AG04450 (cell line): ENCODE data around the gene HLA-E. TPM values are rescaled to one million over a fixed set of nuclear protein-coding genes. Genes with fewer than 3 reads are reported as not detected.
"Not testable (repeated sequence)": the region's sequence is repeated elsewhere in the genome, so short reads cannot be mapped to it uniquely, and the experiment has no call there.

ENCODE experiments used
- CTCF ChIA-PET: fragments of 300-600, 350-600 bp; formaldehyde crosslinking; extraction: SDS; loops from one replicate; lab custom pipeline; 2022; ENCODE audit warnings: antibody characterized with exemption, inconsistent platforms; lab: Charles Lee
- POLR2A ChIA-PET: fragments of 350-600 bp; formaldehyde crosslinking; extraction: SDS; loops from one replicate; lab custom pipeline; 2021; ENCODE audit warnings: antibody characterized with exemption, inconsistent platforms; lab: Yijun Ruan, JAX
- DNase-seq: peaks from one replicate; pipeline ENCODE4 v3.0.0-alpha.2; 2011; ENCODE audit warnings: low read depth, low spot score
- H3K27ac ChIP-seq: one replicate; pipeline ENCODE4 v1.5.1; 2012; ENCODE audit warnings: low read depth, low read length, control low read depth
- H3K27me3 ChIP-seq: one replicate; pipeline ENCODE4 v1.6.0; 2012; ENCODE audit warnings: low read length; ENCODE audit not compliant: control insufficient read depth, insufficient read depth
- H3K4me3 ChIP-seq: 2 replicates; pipeline ENCODE4 v1.5.1; 2011; ENCODE audit warnings: mild to moderate bottlenecking, low read depth, low read length, control low read depth
- H3K9me3 ChIP-seq: 2 replicates; pipeline ENCODE4 v1.5.1; 2012; ENCODE audit warnings: low read length; ENCODE audit not compliant: control insufficient read depth, insufficient read depth
- CTCF ChIP-seq: IDR thresholded peaks from 2 replicates; pipeline ENCODE4 v1.5.1; 2011; ENCODE audit warnings: low read depth, low read length, control low read depth, inconsistent platforms
- polyA plus RNA-seq: library from polyadenylated mRNA; depleted of rRNA; stranded (reverse); fragments of >200 nt; gene quantifications from 2 replicates; pipeline ENCODE4 v1.2.3, GENCODE V29; 2011

Gene HLA-E
- polyA plus RNA-seq, 1 experiment, result 127 TPM

- H3K9me3 ChIP-seq, result peaks cover 10% of the 10 kb centered on the region
- no peak overlapping the region for H3K27ac ChIP-seq
- H3K4me3 ChIP-seq, result no peak overlapping the region
- no peak for DNase-seq
- H3K27me3 ChIP-seq, result no peaks in the 10 kb centered on the region
- no peak for TF ChIP-seq CTCF
- POLR2A ChIA-PET, result no interaction called here
- CTCF ChIA-PET, result no interaction called here
Observed at GRCh38 chr6:30515106-30515505, 25.8 kb downstream of the HLA-E start.

GRCh38 chr6:30515944-30516753 is 26.8 kb downstream of the HLA-E start:
- CTCF ChIA-PET, result interaction anchor here (0.7 to 2.0 kb wide), 4 partner anchors 15 to 29 kb away, joined by 3 to 18 read pairs (median 6); no protein-coding TSS in a partner anchor
- DNase-seq, result peak; percentile 86
- Histone ChIP-seq H3K4me3 (peak overlapping the region; percentile 56), H3K27ac (peak overlapping the region; percentile 93), H3K27me3 (no peaks in the 10 kb centered on the region), H3K9me3 (peaks cover 14% of the 10 kb centered on the region)
- TF ChIP-seq CTCF, result no peak
- POLR2A ChIA-PET, result interaction anchor here (0.6 to 1.0 kb wide), 3 partner anchors 12 to 111 kb away, joined by 3 to 6 read pairs (median 5); no protein-coding TSS in a partner anchor

- POLR2A ChIA-PET, result interaction anchor here (0.6 to 1.0 kb wide), 3 partner anchors 11 to 112 kb away, joined by 3 to 6 read pairs (median 5); no protein-coding TSS in a partner anchor
- H3K27me3 ChIP-seq, DNase-seq: not testable (repeated sequence)
- Histone ChIP-seq H3K9me3 (peaks cover 14% of the 10 kb centered on the region), H3K4me3 (peak overlapping the region; percentile 56), H3K27ac (peak overlapping the region; percentile 93)
- CTCF ChIA-PET, result interaction anchor here (0.7 to 2.0 kb wide), 4 partner anchors 16 to 28 kb away, joined by 3 to 18 read pairs (median 6); no protein-coding TSS in a partner anchor
Observed at GRCh38 chr6:30516754-30517076, 27.4 kb downstream of the HLA-E start.

DNA sequence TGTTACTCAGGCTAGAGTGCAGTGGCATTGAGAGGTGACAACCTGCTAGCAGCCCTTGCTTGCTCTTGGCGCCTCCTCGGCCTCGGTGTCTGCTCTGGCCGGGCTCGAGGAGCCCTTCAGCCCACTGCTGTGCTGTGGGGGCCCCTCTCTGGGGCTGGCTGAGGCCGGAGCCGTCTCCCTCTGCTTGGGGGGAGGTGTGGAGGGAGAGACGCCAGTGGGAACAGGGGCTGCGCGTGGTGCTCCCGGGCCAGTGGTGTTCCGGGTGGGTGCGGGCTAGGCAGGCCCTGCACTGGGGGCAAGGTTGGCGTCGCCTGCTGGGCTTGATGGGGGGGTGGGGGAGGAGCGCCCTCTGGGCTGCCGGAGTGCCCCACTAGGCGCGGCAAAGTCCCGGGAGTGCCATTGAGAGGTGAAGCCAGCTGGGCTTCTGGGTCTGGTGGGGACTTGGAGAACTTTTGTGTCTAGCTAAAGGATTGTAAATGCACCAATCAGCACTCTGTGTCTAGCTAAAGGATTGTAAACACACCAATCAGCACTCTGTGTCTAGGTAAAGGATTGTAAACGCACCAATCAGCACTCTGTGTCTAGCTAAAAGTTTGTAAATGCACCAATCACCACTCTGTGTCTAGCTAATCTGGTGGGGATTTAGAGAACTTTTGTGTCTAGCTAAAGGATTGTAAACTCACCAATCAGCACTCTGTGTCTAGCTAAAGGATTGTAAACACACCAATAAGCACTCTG is 28.6 kb downstream of the HLA-E start:
- H3K27me3 ChIP-seq, H3K4me3 ChIP-seq, DNase-seq, H3K27ac ChIP-seq, POLR2A ChIA-PET: not testable (repeated sequence)
- peaks cover 14% of the 10 kb centered on the region for H3K9me3 ChIP-seq
- CTCF ChIA-PET, result interaction anchor here (0.7 to 2.0 kb wide), 4 partner anchors 14 to 34 kb away, joined by 3 to 18 read pairs (median 5); no protein-coding TSS in a partner anchor

GRCh38 chr6:30518505-30519145 is 29.3 kb downstream of the HLA-E start:
- DNase-seq, POLR2A ChIA-PET, H3K27ac ChIP-seq, H3K4me3 ChIP-seq, H3K27me3 ChIP-seq: not testable (repeated sequence)
- H3K9me3 ChIP-seq, result peaks cover 14% of the 10 kb centered on the region
- CTCF ChIA-PET, result interaction anchor here (0.7 to 1.6 kb wide), 3 partner anchors 14 to 35 kb away, joined by 3 to 7 read pairs (median 3); no protein-coding TSS in a partner anchor

GRCh38 chr6:30520522-30520921 is 31.2 kb downstream of the HLA-E start:
- CTCF ChIA-PET, result interaction anchor here (1.5 to 2.0 kb wide), 4 partner anchors 10 to 24 kb away, joined by 4 to 12 read pairs (median 6); no protein-coding TSS in a partner anchor
- Histone ChIP-seq H3K9me3 (peaks cover 14% of the 10 kb centered on the region), H3K27ac (peak overlapping the region; percentile 21), H3K27me3 (no peaks in the 10 kb centered on the region), H3K4me3 (no peak overlapping the region)
- no peak for DNase-seq
- POLR2A ChIA-PET, result no interaction called here
- no peak for TF ChIP-seq CTCF

GRCh38 chr6:30521082-30521481 is 31.8 kb downstream of the HLA-E start:
- ChIA-PET POLR2A (interaction anchor here (0.6 kb wide), 1 partner anchor 75 kb away, joined by 3 read pairs; no protein-coding TSS in a partner anchor), CTCF (interaction anchor here (1.4 to 2.0 kb wide), 5 partner anchors 11 to 24 kb away, joined by 4 to 12 read pairs (median 4); no protein-coding TSS in a partner anchor)
- DNase-seq, H3K4me3 ChIP-seq, H3K27me3 ChIP-seq, H3K27ac ChIP-seq: not testable (repeated sequence)
- H3K9me3 ChIP-seq, result peaks cover 14% of the 10 kb centered on the region

- H3K27me3 ChIP-seq, H3K27ac ChIP-seq, DNase-seq, POLR2A ChIA-PET, H3K4me3 ChIP-seq: not testable (repeated sequence)
- CTCF ChIA-PET, result interaction anchor here (1.4 to 2.0 kb wide), 5 partner anchors 11 to 23 kb away, joined by 4 to 12 read pairs (median 4); no protein-coding TSS in a partner anchor
- peaks cover 14% of the 10 kb centered on the region for H3K9me3 ChIP-seq
Observed at GRCh38 chr6:30521952-30522351, 32.6 kb downstream of the HLA-E start.
